HG03575 (cell line): ENCODE results near the gene CEBPA.
"Not testable (repeated sequence)": the region's sequence is repeated elsewhere in the genome, so short reads cannot be mapped to it uniquely, and the experiment has no call there.

Experiments
- ATAC-seq: cut with Tn5 transposase; IDR thresholded peaks from one replicate; pipeline ENCODE4 v1.9.1; 2021; ENCODE audit not compliant: unreplicated experiment, insufficient number of reproducible peaks, low FRiP score; ENCODE audit errors: extremely low read depth

CEBPA gene

DNA sequence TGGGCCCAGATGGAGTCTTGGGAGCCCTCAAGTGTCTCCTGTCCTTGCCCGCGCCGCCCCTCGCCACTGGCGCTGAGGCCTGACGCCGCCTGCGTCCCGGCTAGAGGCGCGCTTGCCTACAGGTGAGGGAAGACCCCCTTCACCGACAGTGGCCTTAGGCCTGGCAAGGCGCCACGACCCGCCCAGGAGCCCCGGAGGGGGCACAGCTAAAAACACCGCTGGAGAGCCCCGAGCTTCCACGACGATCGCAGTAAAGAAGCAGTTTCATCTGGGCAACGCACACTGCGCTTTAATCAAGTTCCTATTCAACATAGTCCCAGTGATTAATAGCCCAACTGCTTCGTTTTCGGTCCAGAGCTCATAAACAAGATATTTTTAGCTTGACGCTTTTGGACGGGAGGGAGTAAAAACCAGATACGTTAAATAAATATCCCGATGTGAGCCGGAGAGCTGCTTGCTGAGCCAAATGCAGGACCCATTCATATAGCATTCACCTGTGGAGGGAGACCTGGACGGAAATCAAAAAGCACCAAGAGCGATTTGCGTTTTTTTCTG, 1.5 kb upstream of the CEBPA start:
- ATAC-seq, result no peak

DNA sequence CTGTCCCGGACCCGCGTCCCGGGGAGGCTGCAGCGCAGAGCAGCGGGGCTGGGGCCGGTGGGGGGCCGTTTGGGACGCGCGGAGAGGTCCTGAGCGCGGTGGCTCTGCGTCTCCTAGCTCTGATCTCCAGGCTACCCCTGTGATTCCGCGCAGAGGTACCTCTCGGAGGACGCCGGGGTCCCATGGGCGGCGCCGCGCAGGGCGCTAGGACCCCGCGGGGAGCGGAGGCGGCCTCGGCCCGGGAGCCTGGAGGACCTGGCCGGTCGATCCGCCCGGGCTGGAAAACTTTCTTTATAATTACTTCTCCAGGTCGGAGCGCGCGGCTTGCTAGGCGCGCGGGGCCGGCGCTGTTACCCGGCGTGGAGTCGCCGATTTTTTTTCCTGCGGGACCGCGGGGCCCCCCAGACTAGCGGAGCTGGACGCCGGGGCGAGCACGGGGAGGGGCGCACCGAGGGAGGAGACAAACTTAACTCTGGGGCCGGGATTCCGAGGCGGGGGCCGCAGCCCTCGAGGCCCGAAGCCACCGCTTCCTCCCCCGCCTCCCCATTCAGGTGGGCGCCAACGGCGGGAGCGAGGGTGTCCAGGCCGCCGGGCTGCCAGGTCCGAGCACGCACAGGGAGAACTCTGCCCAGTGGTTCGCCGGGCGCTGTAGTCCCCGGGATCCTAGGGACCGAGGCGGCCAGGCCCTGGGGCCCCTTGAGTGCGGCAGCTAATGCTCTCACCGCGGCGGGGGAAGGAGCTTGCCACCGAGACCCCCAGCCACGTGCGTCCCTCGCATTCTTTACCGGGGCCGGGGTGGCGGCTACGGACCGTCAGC, 848 bp upstream of the CEBPA start:
- ATAC-seq, result no peak

DNA sequence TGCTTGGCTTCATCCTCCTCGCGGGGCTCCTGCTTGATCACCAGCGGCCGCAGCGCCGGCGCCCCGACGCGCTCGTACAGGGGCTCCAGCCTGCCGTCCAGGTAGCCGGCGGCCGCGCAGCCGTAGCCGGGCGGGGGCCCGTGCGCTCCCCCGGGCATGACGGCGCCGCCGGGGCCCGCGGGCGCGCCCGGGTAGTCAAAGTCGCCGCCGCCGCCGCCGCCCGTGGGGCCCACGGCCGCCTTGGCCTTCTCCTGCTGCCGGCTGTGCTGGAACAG, 497 bp downstream of the CEBPA start:
- ATAC-seq, result no peak

DNA sequence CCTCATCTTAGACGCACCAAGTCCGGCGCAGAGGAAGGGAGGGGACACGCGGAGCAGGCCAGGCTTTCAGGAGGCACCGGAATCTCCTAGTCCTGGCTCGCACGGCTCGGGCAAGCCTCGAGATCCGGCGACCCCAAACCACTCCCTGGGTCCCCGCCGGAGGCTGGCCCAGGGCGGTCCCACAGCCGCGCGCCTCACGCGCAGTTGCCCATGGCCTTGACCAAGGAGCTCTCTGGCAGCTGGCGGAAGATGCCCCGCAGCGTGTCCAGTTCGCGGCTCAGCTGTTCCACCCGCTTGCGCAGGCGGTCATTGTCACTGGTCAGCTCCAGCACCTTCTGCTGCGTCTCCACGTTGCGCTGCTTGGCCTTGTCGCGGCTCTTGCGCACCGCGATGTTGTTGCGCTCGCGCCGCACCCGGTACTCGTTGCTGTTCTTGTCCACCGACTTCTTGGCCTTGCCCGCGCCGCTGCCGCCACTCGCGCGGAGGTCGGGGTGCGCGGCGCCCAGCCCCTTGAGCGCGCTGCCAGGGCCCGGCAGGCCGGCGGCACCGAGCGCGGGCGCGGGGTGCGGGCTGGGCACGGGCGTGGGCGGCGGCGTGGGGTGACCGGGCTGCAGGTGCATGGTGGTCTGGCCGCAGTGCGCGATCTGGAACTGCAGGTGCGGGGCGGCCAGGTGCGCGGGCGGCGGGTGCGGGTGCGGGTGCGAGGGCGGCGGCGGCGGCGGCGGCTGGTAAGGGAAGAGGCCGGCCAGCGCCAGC, 1.0 kb downstream of the CEBPA start:
- ATAC-seq, result no peak

DNA sequence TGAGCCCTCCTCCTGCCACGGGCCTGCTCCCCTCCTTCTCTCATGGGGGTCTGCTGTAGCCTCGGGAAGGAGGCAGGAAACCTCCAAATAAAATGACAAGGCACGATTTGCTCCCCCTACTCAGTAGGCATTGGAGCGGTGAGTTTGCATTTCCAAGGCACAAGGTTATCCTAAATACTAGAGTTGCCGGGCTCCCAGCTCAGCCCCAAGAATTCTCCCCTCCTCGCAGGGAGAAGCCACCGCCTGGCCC, 1.5 kb downstream of the CEBPA start:
- ATAC-seq, result no peak

DNA sequence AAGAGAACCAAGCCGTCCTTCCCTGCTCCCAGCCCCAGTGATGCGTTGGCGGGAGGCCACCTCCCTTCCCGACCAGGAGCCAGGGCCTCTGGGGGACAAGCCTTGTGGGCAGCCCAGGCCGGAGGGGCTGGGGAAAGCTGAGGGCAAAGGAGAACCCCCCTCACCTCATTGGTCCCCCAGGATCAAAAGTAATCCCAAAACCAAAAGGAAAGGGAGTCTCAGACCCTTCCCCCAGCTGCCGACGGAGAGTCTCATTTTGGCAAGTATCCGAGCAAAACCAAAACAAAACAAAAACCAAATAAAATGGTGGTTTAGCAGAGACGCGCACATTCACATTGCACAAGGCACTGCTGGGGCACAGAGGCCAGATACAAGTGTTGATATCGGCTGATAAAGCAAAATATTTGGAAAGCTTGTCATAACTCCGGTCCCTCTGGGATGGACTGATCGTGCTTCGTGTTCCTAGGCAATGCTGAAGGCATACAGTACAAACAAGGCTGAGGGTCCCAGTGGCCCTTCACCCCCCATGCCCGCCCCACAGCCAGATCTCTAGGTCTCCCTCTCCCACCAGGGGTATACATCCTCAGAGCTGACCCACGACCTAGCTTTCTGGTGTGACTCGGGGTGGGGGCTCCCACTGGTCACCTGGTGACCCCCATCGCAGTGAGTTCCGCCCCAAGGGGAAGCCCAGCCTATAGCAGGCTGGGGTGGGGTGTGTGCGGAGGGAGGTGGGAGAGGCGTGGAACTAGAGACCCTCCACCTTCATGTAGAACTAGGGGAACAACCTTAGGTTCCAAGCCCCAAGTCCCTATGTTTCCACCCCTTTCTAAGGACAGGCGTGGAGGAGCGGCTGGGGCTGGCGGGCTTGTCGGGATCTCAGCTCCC, 2.1 kb downstream of the CEBPA start:
- ATAC-seq, result no peak

DNA sequence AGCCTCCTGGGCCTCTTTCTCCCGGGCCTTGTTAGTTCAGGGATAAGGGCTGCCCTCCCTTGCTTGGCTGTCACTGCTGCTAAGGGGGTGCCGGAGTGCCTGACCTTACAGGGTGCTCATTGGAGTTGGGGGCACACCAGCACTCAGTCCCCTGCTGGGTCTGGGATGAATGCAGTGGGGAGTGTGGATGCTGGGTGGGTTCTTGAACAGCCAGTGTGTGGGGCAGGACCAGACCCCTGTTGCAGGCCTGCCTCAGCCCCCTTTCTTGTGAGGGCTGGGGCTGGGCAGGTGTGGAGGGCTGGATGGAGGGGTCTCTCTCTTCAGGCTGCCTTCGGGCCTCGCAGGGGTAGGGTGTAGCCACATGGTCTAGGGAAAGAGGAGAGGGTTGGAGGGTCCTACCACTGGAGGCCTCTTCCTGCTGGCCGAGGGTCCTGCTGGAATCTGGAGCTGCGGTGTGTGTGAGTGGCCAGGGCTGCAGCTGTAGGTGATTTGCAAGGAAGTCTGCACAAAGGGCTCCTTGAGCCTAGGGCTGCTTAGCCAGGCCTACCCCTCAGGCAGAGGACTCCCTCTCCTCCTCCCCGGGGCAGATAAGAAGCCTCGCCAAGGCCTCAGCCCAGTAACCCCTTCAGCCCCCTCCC, 3.2 kb downstream of the CEBPA start:
- no peak for ATAC-seq

DNA sequence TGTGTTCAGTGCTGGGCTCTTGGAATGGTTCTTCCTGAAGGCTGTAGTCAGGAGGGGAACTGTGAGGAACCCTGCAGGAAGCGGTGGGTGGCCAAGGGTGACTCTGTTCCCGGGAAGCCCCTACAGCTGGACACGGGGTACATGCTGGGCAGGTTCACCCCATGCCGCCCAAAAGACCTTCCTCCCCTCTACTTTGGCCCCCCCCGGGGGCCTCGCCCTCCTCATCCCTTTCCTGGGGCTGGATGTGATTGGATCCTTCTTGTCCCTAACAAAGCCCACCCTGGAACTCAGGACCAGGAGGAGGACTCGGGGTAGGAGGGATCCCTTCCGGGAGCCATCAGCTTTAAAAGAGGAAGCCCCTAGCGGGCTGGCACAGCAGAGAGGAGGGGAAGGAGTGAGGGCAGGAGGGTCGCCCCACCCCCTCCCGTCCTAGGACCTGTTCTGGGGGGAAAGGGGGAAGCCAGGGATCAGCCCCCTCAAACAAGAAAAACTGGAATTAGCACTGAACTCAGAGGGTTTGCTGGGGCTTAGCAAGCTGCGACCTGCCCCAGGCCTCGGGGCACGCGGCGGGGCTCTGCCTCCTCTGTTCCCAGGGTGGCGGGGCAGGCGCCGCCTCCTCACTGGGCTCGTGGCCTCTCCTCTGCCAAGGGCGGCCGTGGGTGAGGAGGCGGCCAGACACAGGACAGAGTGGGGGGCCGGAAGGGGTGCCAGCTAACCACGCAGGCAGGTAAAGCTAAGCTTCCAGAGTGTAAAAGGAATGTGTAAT, 4.0 kb downstream of the CEBPA start:
- ATAC-seq, result no peak

DNA sequence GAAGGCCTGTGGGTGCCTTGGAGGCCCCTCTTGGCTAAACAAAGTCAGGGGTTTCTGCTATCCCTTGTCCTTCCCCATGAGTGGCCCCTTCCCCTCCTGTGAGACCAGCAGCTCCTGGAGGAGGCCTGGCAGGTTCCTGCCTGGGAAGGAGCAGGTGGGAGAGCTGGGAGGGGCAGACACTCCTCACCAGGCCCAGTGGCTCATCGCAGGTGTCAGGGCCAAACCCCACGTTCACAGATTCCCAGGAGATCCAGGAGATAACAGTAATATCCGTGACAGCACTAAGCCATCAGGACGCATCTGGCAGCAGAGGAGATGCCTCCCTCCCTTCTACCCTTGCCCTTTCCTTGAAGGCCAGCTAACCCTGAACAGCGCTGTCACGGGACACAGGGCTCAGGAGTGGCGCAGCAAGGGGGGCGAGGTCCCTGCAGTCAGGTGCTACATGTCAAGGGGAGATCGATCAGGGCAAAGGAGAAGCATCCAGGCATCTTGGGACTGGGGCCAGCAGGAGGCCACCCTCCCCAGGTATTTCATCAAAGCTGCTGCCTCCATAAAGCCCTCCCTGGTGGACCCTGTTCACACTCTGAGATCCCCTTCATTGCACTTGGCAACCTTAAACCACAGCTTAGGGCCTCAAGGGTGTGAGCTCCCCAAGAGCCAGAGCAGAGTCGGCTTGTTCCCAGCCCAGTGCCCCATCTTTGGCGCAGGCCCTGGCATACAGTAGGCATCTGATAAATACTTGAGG, 4.8 kb downstream of the CEBPA start:
- ATAC-seq, result no peak

DNA sequence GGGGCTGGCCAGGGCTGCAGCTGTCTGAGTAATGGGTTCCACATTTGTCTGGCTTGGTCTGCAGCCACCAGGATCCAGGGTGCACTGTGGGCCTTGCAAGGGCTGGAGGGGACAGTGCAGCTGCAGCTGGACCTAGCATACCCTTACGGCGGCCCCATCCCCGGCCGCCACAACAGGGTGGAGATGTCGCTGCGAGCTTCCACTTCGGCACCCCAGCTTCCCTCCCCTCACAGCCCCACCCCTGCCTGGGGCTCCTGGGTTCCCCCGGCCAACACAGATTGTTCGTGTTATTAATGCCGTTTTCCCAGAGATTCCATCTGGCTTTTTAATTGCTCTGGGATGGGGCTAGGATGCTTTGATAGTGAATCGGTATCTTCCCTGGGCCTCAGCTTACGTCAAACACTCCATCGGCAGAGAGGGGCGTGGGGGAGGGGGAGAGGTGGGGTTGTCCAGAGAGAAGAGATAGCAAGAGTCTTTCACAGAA, 5.8 kb downstream of the CEBPA start:
- no peak for ATAC-seq

DNA sequence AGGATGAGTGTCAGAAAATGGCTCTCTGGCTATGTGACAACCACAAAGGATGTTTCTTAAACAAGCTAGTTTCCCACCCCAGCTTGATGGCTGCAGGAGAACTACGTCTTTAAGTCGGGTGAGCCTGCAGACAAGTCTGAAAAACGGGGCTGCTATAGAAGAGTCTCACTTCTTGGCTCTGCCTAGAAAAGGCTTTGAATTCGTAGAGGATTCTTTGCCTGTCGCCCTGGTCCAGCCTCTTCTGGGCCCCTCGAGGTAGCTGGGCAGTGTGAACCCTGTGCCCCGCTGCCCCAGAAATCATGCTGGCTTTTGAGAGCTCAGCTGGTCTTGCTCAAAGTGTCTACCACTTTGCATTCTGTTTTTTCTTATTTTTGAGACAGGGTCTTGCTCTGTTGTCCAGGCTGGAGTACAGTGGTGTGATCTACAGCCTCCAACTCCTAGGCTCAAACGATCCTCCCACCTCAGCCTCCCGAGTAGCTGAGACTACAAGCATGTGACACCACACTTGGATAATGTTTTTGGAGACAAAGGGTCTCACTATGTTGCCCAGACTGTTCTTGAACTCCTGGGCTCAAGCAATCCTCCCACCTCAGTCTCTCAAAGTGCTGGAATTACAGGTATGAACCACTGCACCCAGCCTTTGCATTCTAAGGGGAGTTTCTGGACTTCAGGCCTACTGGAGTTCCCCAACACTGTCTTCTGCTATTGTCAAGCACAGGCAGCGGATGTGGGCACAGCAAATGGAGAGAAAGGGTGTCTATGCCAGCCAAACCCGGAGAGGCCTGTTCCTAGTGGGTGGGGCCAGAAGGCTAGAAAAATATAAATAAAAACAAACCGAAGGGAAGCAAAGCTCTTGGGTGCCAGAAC, 6.5 kb downstream of the CEBPA start:
- ATAC-seq, result no peak

DNA sequence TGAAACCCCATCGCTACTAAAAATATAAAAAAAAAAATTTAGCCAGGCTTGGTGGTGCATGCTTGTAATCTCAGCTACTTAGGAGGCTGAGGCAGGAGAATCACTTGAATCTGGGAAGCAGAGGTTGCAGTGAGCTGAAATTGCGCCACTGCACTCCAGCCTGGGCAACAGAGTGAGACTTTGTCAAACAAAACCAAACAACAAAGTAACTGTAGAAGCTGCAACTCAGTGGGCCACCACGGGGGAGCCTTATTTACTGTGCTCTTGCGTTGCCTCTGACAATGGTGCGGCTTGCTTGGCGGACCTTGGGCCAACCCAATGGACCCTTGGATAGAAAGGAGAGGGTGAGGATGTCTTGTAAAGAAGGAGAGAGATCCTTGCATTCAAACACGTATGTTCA, 7.3 kb downstream of the CEBPA start:
- ATAC-seq, result not testable (repeated sequence)

DNA sequence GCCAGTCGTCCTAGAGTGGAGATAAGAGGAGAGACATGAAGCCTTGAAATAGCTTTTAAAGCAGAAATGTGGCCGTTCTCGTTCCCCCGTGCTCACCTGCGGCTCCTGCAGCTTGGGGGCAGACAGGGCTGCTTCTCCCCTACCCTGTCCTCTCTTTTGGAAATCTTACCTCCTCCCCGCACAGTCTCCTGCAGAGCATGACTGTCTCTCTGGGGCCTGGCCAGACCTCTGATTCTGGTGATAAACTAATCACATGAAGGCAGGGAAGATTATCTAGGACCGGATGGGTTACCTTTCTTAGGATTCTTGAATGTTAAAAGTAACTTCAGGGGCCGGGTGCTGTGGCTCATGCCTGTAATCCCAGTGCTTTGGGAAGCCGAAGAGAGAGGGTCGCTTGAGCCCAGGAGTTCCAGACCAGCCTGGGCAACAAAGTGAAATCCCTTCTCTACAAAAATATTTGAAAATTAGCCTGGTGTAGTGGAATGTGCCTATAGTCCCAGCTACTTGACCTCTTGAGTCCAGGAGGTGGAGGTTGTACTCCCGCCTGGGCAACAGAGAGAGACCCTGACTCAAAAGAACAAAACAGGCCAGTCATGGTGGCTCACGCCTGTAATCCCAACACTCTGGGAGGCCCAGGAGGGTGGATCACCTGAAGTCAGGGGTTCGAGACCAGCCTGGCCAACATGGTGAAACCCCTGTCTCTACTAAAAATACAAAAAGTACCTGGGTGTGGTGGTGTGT, 8.1 kb downstream of the CEBPA start:
- no peak for ATAC-seq

DNA sequence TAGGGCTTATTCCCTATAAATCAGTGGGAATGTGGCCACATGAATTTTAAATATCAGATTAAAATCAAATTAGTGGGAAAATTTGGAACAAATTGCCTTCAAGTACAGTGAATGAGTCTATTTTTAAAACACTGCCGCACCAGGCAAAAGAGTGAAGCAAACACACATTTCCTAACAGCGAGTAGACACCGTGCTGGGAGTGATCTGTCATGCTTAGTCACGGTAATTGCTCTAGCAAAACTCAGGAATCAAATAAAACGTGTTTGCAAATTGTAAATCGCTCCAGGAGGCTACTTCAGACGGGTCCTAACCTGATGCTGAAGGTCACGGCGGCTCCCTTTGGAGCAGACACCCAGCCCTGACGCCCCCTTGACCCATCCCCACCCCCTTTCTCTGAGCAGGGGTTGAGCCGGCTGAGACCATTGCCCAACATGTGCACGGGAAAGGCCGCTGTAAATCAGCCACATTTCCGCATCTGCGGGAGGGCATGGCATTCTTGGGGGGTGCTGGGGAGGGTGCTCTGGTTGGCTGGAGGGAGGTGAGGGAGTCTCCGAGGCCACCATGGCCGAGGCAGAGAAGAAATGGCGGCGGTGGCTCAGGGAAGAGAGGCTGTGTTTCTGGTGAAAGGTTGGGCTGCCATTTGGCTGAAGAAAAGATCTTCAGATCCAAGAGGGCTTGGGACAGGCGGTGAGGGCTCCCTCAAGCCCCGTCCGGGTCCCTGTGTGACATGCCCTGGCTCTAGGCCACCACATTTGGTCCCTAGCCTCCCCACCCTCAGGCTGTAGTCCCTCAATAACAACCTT, 8.9 kb downstream of the CEBPA start:
- no peak for ATAC-seq

DNA sequence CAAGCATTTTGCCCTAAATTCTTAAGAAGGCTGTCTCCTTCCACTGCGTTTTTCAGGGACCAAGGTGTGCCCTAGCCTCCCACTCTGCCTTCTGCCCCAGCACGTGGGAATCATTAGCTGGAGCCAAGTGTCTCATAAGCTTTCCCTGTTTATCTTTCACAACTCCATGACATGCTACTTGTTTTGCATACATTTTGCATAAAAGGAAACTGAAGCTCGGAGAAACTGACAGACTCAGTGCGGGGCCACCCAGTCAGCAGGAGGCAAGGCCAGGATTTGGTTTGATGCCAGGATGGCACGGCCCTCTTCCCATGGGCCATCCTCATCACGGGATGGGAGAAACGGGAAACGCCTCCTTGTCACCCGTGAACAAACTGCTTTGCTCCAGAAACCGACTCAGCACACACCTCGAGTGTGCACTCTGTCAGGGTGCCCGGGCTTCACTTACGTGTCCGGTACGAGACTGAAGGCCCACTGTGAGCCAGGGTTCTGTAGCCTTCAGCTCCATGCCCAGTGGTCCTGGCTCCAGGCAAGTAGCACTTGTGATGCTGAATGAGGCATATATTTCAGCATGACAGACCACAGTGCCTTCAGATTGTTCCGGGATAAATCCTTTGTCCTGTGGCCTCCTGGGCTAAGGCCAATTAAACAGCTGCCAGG, 9.6 kb downstream of the CEBPA start:
- no peak for ATAC-seq
